ENCODE results near the gene FAM193B. TPM values are rescaled to one million over a fixed set of nuclear protein-coding genes. Genes with fewer than 3 reads are reported as not detected.

Gene FAM193B
- total and polyA plus RNA-seq, 2 donors (not counting 1 experiment from before 2014, with no cell fraction given) = 227 to 301 TPM

DNA sequence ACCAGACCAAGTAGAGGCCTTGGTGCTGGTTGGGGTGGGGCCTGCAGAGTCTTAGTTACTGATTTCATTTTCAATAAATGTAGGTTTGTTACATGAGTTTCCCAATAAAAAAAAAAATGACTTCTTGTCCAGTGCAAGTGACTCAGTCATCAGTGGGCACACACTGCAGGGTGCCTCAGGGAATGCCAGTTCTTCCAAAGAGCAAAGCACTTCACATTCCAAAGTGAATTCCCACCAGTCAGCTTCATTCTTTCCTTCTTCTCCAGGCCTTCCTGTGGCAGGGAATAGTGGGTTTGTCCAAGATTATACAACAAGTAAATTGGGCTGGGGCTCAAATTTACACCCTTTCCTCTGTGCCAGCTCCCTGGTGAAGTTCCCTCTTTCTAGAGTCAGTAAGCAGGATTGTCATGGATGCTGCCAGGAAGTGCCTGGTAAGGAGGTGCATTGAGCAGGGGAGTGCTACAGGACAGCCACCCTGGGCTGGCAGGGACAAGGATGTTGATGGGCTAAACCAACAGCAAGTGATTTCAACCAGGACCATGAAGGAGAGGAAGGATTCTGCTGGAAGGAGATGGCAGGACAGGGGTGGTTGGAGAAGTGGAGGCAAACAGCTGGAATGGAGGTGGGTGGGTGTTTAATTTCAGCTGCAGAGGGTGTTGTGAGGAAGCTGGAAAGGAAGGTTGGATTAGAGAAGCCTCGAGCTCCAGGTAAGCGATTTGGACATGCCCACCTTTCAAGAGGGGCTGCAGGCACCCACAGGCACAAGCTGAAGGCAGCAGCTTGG is 41.8 kb upstream of the FAM193B start:
- Mint-ChIP-seq H3K4me3 (no peak overlapping the region), H3K27me3 (no peaks in the 10 kb centered on the region), H3K27ac (no peak overlapping the region), H3K4me1 (peaks cover 42% of the 10 kb centered on the region), H3K9me3 (ENCODE audit: insufficient read depth) (no peaks in the 10 kb centered on the region)
- H3K4me1 ChIP-seq (ENCODE audit: control insufficient read depth in 2 of 2, insufficient read depth in 2 of 2, low read length in 2 of 2) = peaks cover 23 to 42% of the 10 kb centered on the region in 2 donors
- no peak overlapping the region for H3K4me2 ChIP-seq (replicated peaks; ENCODE audit: low read depth, low read length, poor library complexity, severe bottlenecking)
- no peak for TF ChIP-seq EZH2 (IDR thresholded peaks at IDR 0.05; ENCODE audit: borderline replicate concordance, insufficient read depth, low read depth, low read length, poor library complexity, severe bottlenecking)
- TF ChIP-seq, protein P1, sequence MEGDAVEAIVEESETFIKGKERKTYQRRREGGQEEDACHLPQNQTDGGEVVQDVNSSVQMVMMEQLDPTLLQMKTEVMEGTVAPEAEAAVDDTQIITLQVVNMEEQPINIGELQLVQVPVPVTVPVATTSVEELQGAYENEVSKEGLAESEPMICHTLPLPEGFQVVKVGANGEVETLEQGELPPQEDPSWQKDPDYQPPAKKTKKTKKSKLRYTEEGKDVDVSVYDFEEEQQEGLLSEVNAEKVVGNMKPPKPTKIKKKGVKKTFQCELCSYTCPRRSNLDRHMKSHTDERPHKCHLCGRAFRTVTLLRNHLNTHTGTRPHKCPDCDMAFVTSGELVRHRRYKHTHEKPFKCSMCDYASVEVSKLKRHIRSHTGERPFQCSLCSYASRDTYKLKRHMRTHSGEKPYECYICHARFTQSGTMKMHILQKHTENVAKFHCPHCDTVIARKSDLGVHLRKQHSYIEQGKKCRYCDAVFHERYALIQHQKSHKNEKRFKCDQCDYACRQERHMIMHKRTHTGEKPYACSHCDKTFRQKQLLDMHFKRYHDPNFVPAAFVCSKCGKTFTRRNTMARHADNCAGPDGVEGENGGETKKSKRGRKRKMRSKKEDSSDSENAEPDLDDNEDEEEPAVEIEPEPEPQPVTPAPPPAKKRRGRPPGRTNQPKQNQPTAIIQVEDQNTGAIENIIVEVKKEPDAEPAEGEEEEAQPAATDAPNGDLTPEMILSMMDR (IDR thresholded peaks at IDR 0.05) = no peak
- peaks cover 23 to 31% of the 10 kb centered on the region in 2 experiments for H3K36me3 ChIP-seq (replicated peaks in 1 of 2; ENCODE audit: control extremely low read depth in 1 of 2, control insufficient read depth in 1 of 2, extremely low read depth in 1 of 2, insufficient read depth in 2 of 2, low read length in 1 of 2)
- H4K20me1 ChIP-seq (ENCODE audit: control insufficient read depth, insufficient read depth, low read length, poor library complexity, severe bottlenecking) = peaks cover 35% of the 10 kb centered on the region
- POLR2A ChIA-PET = interaction anchor here (0.7 kb wide), 1 partner anchor 107 kb away, joined by 3 read pairs; no protein-coding TSS in a partner anchor
- 95% methylated on average over 2 of the region's 2 CpGs for WGBS (ENCODE audit: insufficient coverage)
- CTCF ChIA-PET = interaction anchor here (0.5 kb wide), 1 partner anchor 1232 kb away, joined by 3 read pairs; no protein-coding TSS in a partner anchor
- H3K9ac ChIP-seq (ENCODE audit: low read length) = no peak overlapping the region
- intact Hi-C loops (cut with micrococcal nuclease) = no loop called here
- H3K27me3 ChIP-seq (replicated peaks in 1 of 4; ENCODE audit: control extremely low read depth in 1 of 4, control insufficient read depth in 3 of 4, insufficient read depth in 4 of 4, low read length in 3 of 4) = no peaks in the 10 kb centered on the region
- no peak for DNase-seq
- H2AFZ ChIP-seq (ENCODE audit: insufficient read depth, low read depth, low read length, poor library complexity, severe bottlenecking) = no peak overlapping the region
- H3K4me3 ChIP-seq (ENCODE audit: control extremely low read depth in 1 of 5, extremely low read depth in 1 of 5, insufficient read depth in 1 of 5, low read depth in 2 of 5, low read length in 4 of 5) = no peak overlapping the region
- H3K79me2 ChIP-seq (ENCODE audit: control insufficient read depth, insufficient read depth, low read length) = peaks cover 20% of the 10 kb centered on the region
- H3K9me3 ChIP-seq (ENCODE audit: control extremely low read depth in 1 of 3, control insufficient read depth in 2 of 3, insufficient read depth in 1 of 3, low read length in 2 of 3) = no peaks in the 10 kb centered on the region
- H3K27ac ChIP-seq (ENCODE audit: low read length in 2 of 2) = no peak overlapping the region
- no peak for ATAC-seq (ENCODE audit: low read depth)

DNA sequence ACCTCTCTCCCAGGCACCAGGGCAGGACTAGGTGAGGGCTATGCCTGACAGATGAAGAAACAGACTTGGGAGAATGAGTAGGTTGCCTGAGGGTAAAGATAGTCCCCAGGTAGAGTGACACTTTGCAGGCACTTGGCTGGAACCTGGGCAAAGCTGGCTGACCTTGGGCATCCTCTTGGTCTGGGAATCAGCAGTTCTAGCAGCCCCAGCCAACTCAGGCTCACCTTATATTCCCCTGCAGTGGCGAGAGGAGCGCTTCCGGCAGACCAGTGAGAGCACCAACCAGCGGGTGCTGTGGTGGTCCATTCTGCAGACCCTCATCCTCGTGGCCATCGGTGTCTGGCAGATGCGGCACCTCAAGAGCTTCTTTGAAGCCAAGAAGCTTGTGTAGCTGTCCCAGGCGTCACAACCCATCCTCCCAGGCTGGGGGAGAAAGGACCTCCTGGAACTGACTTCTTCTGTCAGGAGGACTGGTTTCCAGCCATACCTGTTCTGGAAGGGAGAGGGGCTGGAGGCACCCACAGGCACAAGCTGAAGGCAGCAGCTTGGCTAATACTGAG is 40.7 kb upstream of the FAM193B start:
- TF ChIP-seq, protein P1 (IDR thresholded peaks at IDR 0.05) = no peak
- no peak for TF ChIP-seq EZH2 (IDR thresholded peaks at IDR 0.05; ENCODE audit: borderline replicate concordance, insufficient read depth, low read depth, low read length, poor library complexity, severe bottlenecking)
- intact Hi-C loops (cut with micrococcal nuclease) = no loop called here

More for the DNA sequence above, 40.7 kb upstream of the FAM193B start:
- H3K27ac Mint-ChIP-seq = no peak overlapping the region
- WGBS (ENCODE audit: insufficient coverage) = 99% methylated on average over 8 of the region's 8 CpGs
- H3K27me3 ChIP-seq (replicated peaks in 1 of 4; ENCODE audit: control extremely low read depth in 1 of 4, control insufficient read depth in 3 of 4, insufficient read depth in 4 of 4, low read length in 3 of 4) = no peaks in the 10 kb centered on the region
- peaks cover 23 to 31% of the 10 kb centered on the region in 2 experiments for H3K36me3 ChIP-seq (replicated peaks in 1 of 2; ENCODE audit: control extremely low read depth in 1 of 2, control insufficient read depth in 1 of 2, extremely low read depth in 1 of 2, insufficient read depth in 2 of 2, low read length in 1 of 2)
- peaks cover 35% of the 10 kb centered on the region for H4K20me1 ChIP-seq (ENCODE audit: control insufficient read depth, insufficient read depth, low read length, poor library complexity, severe bottlenecking)
- peaks cover 33% of the 10 kb centered on the region for H3K4me1 Mint-ChIP-seq
- no peak overlapping the region for H3K4me3 ChIP-seq (ENCODE audit: control extremely low read depth in 1 of 5, extremely low read depth in 1 of 5, insufficient read depth in 1 of 5, low read depth in 2 of 5, low read length in 4 of 5)
- no peak overlapping the region for H3K27ac ChIP-seq (ENCODE audit: low read length in 2 of 2)
- DNase-seq (no peak), ATAC-seq (ENCODE audit: low read depth) (no peak)
- no peak overlapping the region for H3K4me2 ChIP-seq (replicated peaks; ENCODE audit: low read depth, low read length, poor library complexity, severe bottlenecking)
- ChIA-PET CTCF (no interaction called here), POLR2A (no interaction called here)
- H3K9me3 ChIP-seq (ENCODE audit: control extremely low read depth in 1 of 3, control insufficient read depth in 2 of 3, insufficient read depth in 1 of 3, low read length in 2 of 3) = no peaks in the 10 kb centered on the region
- peaks cover 15 to 32% of the 10 kb centered on the region in 2 donors for H3K4me1 ChIP-seq (ENCODE audit: control insufficient read depth in 2 of 2, insufficient read depth in 2 of 2, low read length in 2 of 2)
- H3K9ac ChIP-seq (ENCODE audit: low read length) = no peak overlapping the region
- no peak overlapping the region for H2AFZ ChIP-seq (ENCODE audit: insufficient read depth, low read depth, low read length, poor library complexity, severe bottlenecking)
- peaks cover 20% of the 10 kb centered on the region for H3K79me2 ChIP-seq (ENCODE audit: control insufficient read depth, insufficient read depth, low read length)
- H3K4me3 Mint-ChIP-seq = no peak overlapping the region
- peaks cover 5% of the 10 kb centered on the region for H3K27me3 Mint-ChIP-seq
- H3K9me3 Mint-ChIP-seq (ENCODE audit: insufficient read depth) = no peaks in the 10 kb centered on the region
